Nephron (organoid): ENCODE results near the gene SDHC.

Source experiments
- H3K27ac Mint-ChIP-seq, 3 experiments: 2 replicates each; pipeline ENCODE4 v1.8.0; 2020; ENCODE audit warnings: mixed read lengths in 3 of 3, mild to moderate bottlenecking in 2 of 3, moderate library complexity in 1 of 3
- H3K27me3 Mint-ChIP-seq: 2 replicates; pipeline ENCODE4 v1.8.0; 2021; ENCODE audit warnings: low read depth, mild to moderate bottlenecking, moderate library complexity, mixed read lengths
- H3K36me3 Mint-ChIP-seq: 2 replicates; pipeline ENCODE4 v1.8.0; 2020; ENCODE audit warnings: low read depth, mixed read lengths
- H3K4me1 Mint-ChIP-seq: 2 replicates; pipeline ENCODE4 v1.8.0; 2020; ENCODE audit warnings: mixed read lengths
- H3K4me3 Mint-ChIP-seq, 3 experiments: 2 replicates each; pipeline ENCODE4 v1.8.0; 2020; ENCODE audit warnings: mild to moderate bottlenecking in 3 of 3, mixed read lengths in 3 of 3, moderate library complexity in 2 of 3
- H3K9me3 Mint-ChIP-seq: 2 replicates; pipeline ENCODE4 v1.8.0; 2020; ENCODE audit warnings: mixed read lengths
- CTCF ChIP-seq, 3 experiments: fragments of 200-600 bp; sonication (generic); IDR thresholded peaks; one replicate each; pipeline ENCODE4 v1.5.0; 2021; ENCODE audit warnings: antibody characterized with exemption in 3 of 3; ENCODE audit not compliant: unreplicated experiment in 3 of 3

The SDHC gene

GRCh38 chr1:161304927-161305866 lies 9.0 kb upstream of the SDHC start:
- Mint-ChIP-seq H3K36me3 (no peaks in the 10 kb centered on the region), H3K4me3 (peak overlapping the region; percentile 93 to 96 (median 95)), H3K27ac (peak overlapping the region in 2 of 3 experiments; percentile 87 to 88), H3K9me3 (no peaks in the 10 kb centered on the region), H3K27me3 (peaks cover 13% of the 10 kb centered on the region), H3K4me1 (peaks cover 22% of the 10 kb centered on the region)
- no peak for TF ChIP-seq CTCF (IDR thresholded peaks at IDR 0.05; ENCODE audit: unreplicated experiment in 3 of 3)

- Mint-ChIP-seq H3K36me3 (no peaks in the 10 kb centered on the region), H3K27ac (peak overlapping the region; percentile 71 to 88 (median 87)), H3K9me3 (no peaks in the 10 kb centered on the region), H3K27me3 (peaks cover 13% of the 10 kb centered on the region), H3K4me1 (peaks cover 22% of the 10 kb centered on the region), H3K4me3 (peak overlapping the region; percentile 93 to 96 (median 95))
- TF ChIP-seq CTCF (IDR thresholded peaks at IDR 0.05; ENCODE audit: unreplicated experiment in 3 of 3): peak in 1 of 3 experiments; percentile 8
Observed at GRCh38 chr1:161305867-161306519, 8.2 kb upstream of the SDHC start.

- Mint-ChIP-seq H3K9me3 (no peaks in the 10 kb centered on the region), H3K4me1 (peaks cover 22% of the 10 kb centered on the region)
- no peak for TF ChIP-seq CTCF (IDR thresholded peaks at IDR 0.05; ENCODE audit: unreplicated experiment in 3 of 3)
Observed at GRCh38 chr1:161307230-161307768, 6.9 kb upstream of the SDHC start.

GRCh38 chr1:161307892-161308638 lies 6.1 kb upstream of the SDHC start:
- H3K36me3 Mint-ChIP-seq: no peaks in the 10 kb centered on the region
- H3K4me1 Mint-ChIP-seq: peaks cover 22% of the 10 kb centered on the region
- H3K4me3 Mint-ChIP-seq: peak overlapping the region; percentile 39 to 68 (median 41)
- H3K27ac Mint-ChIP-seq: peak overlapping the region in 1 of 3 experiments; percentile 30
- TF ChIP-seq CTCF (IDR thresholded peaks at IDR 0.05; ENCODE audit: unreplicated experiment in 3 of 3): no peak
- H3K9me3 Mint-ChIP-seq: no peaks in the 10 kb centered on the region
- peaks cover 13% of the 10 kb centered on the region for H3K27me3 Mint-ChIP-seq

More at GRCh38 chr1:161307230-161307768, 6.9 kb upstream of the SDHC start:
- Mint-ChIP-seq H3K27me3 (peaks cover 13% of the 10 kb centered on the region), H3K27ac (no peak overlapping the region), H3K36me3 (no peaks in the 10 kb centered on the region), H3K4me3 (peak overlapping the region; percentile 35 to 96 (median 40))

GRCh38 chr1:161309868-161310267 lies 4.3 kb upstream of the SDHC start, which contains the start of gene MPZ:
Gene MPZ, minus strand, starts transcription at chr1:161309968. Its CDS starts 63 bp downstream, at chr1:161309905.
- Mint-ChIP-seq H3K27ac (peak within 1 kb of the TSS in 2 of 3 experiments; percentile 27 to 33), H3K4me3 (peak within 1 kb of the TSS; percentile 0 to 37 (median 10)), H3K9me3 (no peaks in the 10 kb centered on the region), H3K4me1 (peaks cover 22% of the 10 kb centered on the region), H3K27me3 (peaks cover 16% of the 10 kb centered on the region), H3K36me3 (no peaks in the 10 kb centered on the region)
- no peak for TF ChIP-seq CTCF (IDR thresholded peaks at IDR 0.05; ENCODE audit: unreplicated experiment in 3 of 3)
